ENCODE measurements around the gene GORASP2. TPM values are rescaled to one million over a fixed set of nuclear protein-coding genes. Genes with fewer than 3 reads are reported as not detected.

GORASP2 gene
- total RNA-seq, 1 experiment from 2014 or later: 97.7 TPM

DNA sequence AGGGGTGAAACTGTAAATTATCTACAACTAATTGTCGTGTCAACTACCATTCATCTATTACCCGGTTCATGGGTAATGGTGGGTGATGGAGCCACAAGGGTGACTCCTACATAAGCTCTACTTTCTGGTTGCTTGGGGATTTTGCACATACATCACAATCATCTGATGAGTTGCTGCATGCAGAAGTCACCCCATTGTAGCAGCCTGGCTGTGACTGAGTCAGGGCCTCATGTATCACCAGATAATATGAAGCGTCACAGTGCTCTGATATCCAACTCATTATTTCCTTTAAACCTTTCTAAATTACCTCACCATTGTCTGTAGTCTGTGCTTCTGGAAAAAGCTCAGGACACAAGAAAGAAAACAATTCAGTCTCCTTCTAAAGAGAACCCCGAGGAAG is 32.4 kb upstream of the GORASP2 start:
- Histone ChIP-seq H2BK15ac (ENCODE audit: low read depth, low read length) (no peak overlapping the region), H4K91ac (ENCODE audit: insufficient read length, low read depth, low read length) (no peak overlapping the region), H3K4me2 (ENCODE audit: insufficient read depth, insufficient read length, low read length) (no peak overlapping the region), H4K8ac (replicated peaks; ENCODE audit: insufficient read length, low read depth, low read length) (no peak overlapping the region), H3K23ac (ENCODE audit: insufficient read length, low read depth, low read length) (no peak overlapping the region), H3K23me2 (ENCODE audit: insufficient read length, low read depth, low read length, poor library complexity, severe bottlenecking) (no peaks in the 10 kb centered on the region), H3K56ac (ENCODE audit: insufficient read length, low read depth, low read length) (no peak overlapping the region), H3T11ph (ENCODE audit: low read length) (no peak overlapping the region), H3K27me3 (ENCODE audit: insufficient read depth, low read length) (no peaks in the 10 kb centered on the region), H2AFZ (ENCODE audit: low read length) (no peak overlapping the region), H3K79me2 (ENCODE audit: insufficient read depth, low read length) (no peaks in the 10 kb centered on the region), H4K5ac (ENCODE audit: insufficient read length, low read depth, low read length) (no peak overlapping the region), H2BK120ac (ENCODE audit: low read depth, low read length, poor library complexity, severe bottlenecking) (no peak overlapping the region), H3K4me1 (ENCODE audit: insufficient read depth, low read length) (no peaks in the 10 kb centered on the region), H3K79me1 (ENCODE audit: insufficient read depth, low read depth, low read length, poor library complexity, severe bottlenecking) (no peaks in the 10 kb centered on the region), H3K9ac (ENCODE audit: extremely low read depth, insufficient read length, low read length) (no peak overlapping the region), H4K20me1 (ENCODE audit: control insufficient read depth, insufficient read depth, insufficient read length) (no peaks in the 10 kb centered on the region), H2BK20ac (ENCODE audit: low read depth, low read length, poor library complexity, severe bottlenecking) (no peak overlapping the region), H3K27ac (ENCODE audit: insufficient read length, low read depth, low read length) (no peak overlapping the region), H3K9me3 (ENCODE audit: control insufficient read depth, low read depth, low read length) (no peaks in the 10 kb centered on the region), H3K14ac (ENCODE audit: insufficient read depth, low read length) (no peak overlapping the region), H2BK5ac (ENCODE audit: insufficient read length, low read length) (no peak overlapping the region), H2AK5ac (ENCODE audit: insufficient read length, low read length) (no peak overlapping the region), H2BK12ac (ENCODE audit: insufficient read length, low read depth, low read length) (no peak overlapping the region), H3K4ac (ENCODE audit: low read depth, low read length) (no peak overlapping the region), H3K18ac (ENCODE audit: insufficient read length, low read depth, low read length) (no peak overlapping the region)
- Mint-ChIP-seq H3K4me1 (no peaks in the 10 kb centered on the region), H3K36me3 (ENCODE audit: insufficient read depth in 1 of 3, low read depth in 3 of 3) (no peaks in the 10 kb centered on the region), H3K9me3 (no peaks in the 10 kb centered on the region), H3K4me3 (no peak overlapping the region), H3K27me3 (ENCODE audit: low read depth) (no peaks in the 10 kb centered on the region), H3K27ac (no peak overlapping the region)
- TF ChIP-seq, protein P1, sequence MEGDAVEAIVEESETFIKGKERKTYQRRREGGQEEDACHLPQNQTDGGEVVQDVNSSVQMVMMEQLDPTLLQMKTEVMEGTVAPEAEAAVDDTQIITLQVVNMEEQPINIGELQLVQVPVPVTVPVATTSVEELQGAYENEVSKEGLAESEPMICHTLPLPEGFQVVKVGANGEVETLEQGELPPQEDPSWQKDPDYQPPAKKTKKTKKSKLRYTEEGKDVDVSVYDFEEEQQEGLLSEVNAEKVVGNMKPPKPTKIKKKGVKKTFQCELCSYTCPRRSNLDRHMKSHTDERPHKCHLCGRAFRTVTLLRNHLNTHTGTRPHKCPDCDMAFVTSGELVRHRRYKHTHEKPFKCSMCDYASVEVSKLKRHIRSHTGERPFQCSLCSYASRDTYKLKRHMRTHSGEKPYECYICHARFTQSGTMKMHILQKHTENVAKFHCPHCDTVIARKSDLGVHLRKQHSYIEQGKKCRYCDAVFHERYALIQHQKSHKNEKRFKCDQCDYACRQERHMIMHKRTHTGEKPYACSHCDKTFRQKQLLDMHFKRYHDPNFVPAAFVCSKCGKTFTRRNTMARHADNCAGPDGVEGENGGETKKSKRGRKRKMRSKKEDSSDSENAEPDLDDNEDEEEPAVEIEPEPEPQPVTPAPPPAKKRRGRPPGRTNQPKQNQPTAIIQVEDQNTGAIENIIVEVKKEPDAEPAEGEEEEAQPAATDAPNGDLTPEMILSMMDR (conservative IDR thresholded peaks at IDR 0.05): no peak
- no CpG with 5 or more reads among the region's 4 CpGs for WGBS (ENCODE audit: extremely low coverage, insufficient read length, low lambda C conversion rate)
- DNase-seq: no peak

Measured in H9 (cell line).